ENCODE results near the gene BSND. TPM values are rescaled to one million over a fixed set of nuclear protein-coding genes. Genes with fewer than 3 reads are reported as not detected.
"Not testable (repeated sequence)": the region's sequence is repeated elsewhere in the genome, so short reads cannot be mapped to it uniquely, and the experiment has no call there.

Gene BSND
- total and polyA plus RNA-seq, 9 of the 15 experiments (the other 6 are each of a cell fraction or from before 2014, with no cell fraction given) = not detected

- BruUV-seq (replicated peaks); DNase-seq (ENCODE audit: extremely low read depth in 1 of 4, low spot score in 3 of 4); H3K79me2 ChIP-seq (ENCODE audit: control insufficient read depth, insufficient read depth, low read length); H3K27ac ChIP-seq (ENCODE audit: extremely low read depth, low read depth, low read length); H3K9me1 ChIP-seq (ENCODE audit: control insufficient read depth, insufficient read depth, low read length); H2AFZ ChIP-seq (ENCODE audit: low read depth, low read length); H3K9ac ChIP-seq (ENCODE audit: insufficient read depth in 1 of 2, low read depth in 2 of 2, low read length in 2 of 2); H3K36me3 ChIP-seq (ENCODE audit: control insufficient read depth, insufficient read depth, low read length); H4K20me1 ChIP-seq (replicated peaks; ENCODE audit: control insufficient read depth, insufficient read depth, low read length); H3K4me3 ChIP-seq; CTCF ChIA-PET (ENCODE audit: low intra/inter-chr PET ratio); FAIRE-seq; in situ Hi-C loops (cut with MboI); ATAC-seq; H3K4me2 ChIP-seq (ENCODE audit: insufficient read depth, low read length); H3K9me3 ChIP-seq (replicated peaks; ENCODE audit: control insufficient read depth, insufficient read depth, low read depth, low read length); intact Hi-C loops (cut with micrococcal nuclease): not testable (repeated sequence)
- Histone ChIP-seq H3K4me1 (replicated peaks in 1 of 2; ENCODE audit: control insufficient read depth in 2 of 2, insufficient read depth in 2 of 2, low read length in 2 of 2) (peaks cover 0 to 10% of the 10 kb centered on the region in 2 experiments; a peak in 2 of 5 replicates), H3K27me3 (ENCODE audit: control insufficient read depth in 2 of 2, insufficient read depth in 2 of 2, low read length in 2 of 2) (peaks cover 5 to 12% of the 10 kb centered on the region in 2 experiments)
- WGBS (ENCODE audit: insufficient coverage, low coverage, missing lambda C conversion rate) = 7% methylated on average over 4 of the region's 5 CpGs
- POLR2A ChIA-PET = interaction anchor here (1.0 kb wide), 1 partner anchor 9 kb away, joined by 3 read pairs; no protein-coding TSS in a partner anchor
- 0 out of 2 replicates have a peak, but pooled peaks have one; percentile 26 for TF ChIP-seq ZNF121 (CRISPR knock-in tag; conservative IDR thresholded peaks at IDR 0.05)
These were observed 34.9 kb upstream of the BSND start for GRCh38 chr1:54963829-54964228.

- in situ Hi-C loops (cut with MboI) = no loop called here
- peak overlapping the region; percentile 66 for H2AFZ ChIP-seq (ENCODE audit: low read depth, low read length)
- FAIRE-seq (peak; percentile 35), ATAC-seq (peak; percentile 88), DNase-seq (ENCODE audit: extremely low read depth in 1 of 4, low spot score in 3 of 4) (peak; percentile 42 to 68 (median 51))
- ChIA-PET CTCF (ENCODE audit: low intra/inter-chr PET ratio) (no interaction called here), POLR2A (interaction anchor here (0.6 to 2.3 kb wide), 5 partner anchors 9 to 1172 kb away, joined by 3 to 7 read pairs (median 3); no protein-coding TSS in a partner anchor)
- peaks cover 11 to 28% of the 10 kb centered on the region in 2 experiments for H3K27me3 ChIP-seq (ENCODE audit: control insufficient read depth in 2 of 2, insufficient read depth in 2 of 2, low read length in 2 of 2)
- no peak overlapping the region for H3K27ac ChIP-seq (ENCODE audit: extremely low read depth, low read depth, low read length)
- H3K4me3 ChIP-seq = no peak overlapping the region
- no peaks in the 10 kb centered on the region for H4K20me1 ChIP-seq (replicated peaks; ENCODE audit: control insufficient read depth, insufficient read depth, low read length)
- no peak overlapping the region for H3K9ac ChIP-seq (ENCODE audit: insufficient read depth in 1 of 2, low read depth in 2 of 2, low read length in 2 of 2)
- no peaks in the 10 kb centered on the region for H3K9me1 ChIP-seq (ENCODE audit: control insufficient read depth, insufficient read depth, low read length)
- BruUV-seq (replicated peaks) = no TSS peak
- H3K9me3 ChIP-seq (replicated peaks; ENCODE audit: control insufficient read depth, insufficient read depth, low read depth, low read length) = no peaks in the 10 kb centered on the region
- no peaks in the 10 kb centered on the region for H3K36me3 ChIP-seq (ENCODE audit: control insufficient read depth, insufficient read depth, low read length)
- H3K79me2 ChIP-seq (ENCODE audit: control insufficient read depth, insufficient read depth, low read length) = no peaks in the 10 kb centered on the region
- H3K4me1 ChIP-seq (replicated peaks in 1 of 2; ENCODE audit: control insufficient read depth in 2 of 2, insufficient read depth in 2 of 2, low read length in 2 of 2) = peaks cover 0 to 10% of the 10 kb centered on the region in 2 experiments; a peak in 2 of 5 replicates
- WGBS (ENCODE audit: insufficient coverage, low coverage, missing lambda C conversion rate) = under 1% methylated on average over 7 of the region's 7 CpGs
- H3K4me2 ChIP-seq (ENCODE audit: insufficient read depth, low read length) = no peak overlapping the region
- intact Hi-C loops (cut with micrococcal nuclease) = no loop called here
- no peak for TF ChIP-seq PBX2 (CRISPR knock-in tag; IDR thresholded peaks at IDR 0.05; ENCODE audit: low read depth)
- TF ChIP-seq PBX2 (tag; conservative IDR thresholded peaks at IDR 0.05; ENCODE audit: low read depth) = peak; percentile 88
- TF ChIP-seq NFYB (IDR thresholded peaks at IDR 0.05; ENCODE audit: extremely low read depth, insufficient read length) = peak; percentile 77
- TF ChIP-seq TRIM25 (IDR thresholded peaks at IDR 0.05; ENCODE audit: borderline replicate concordance) = no peak
- TF ChIP-seq RAD51 (IDR thresholded peaks at IDR 0.05; ENCODE audit: borderline replicate concordance, low read depth) = peak; percentile 74
These were observed 33.0 kb upstream of the BSND start for GRCh38 chr1:54965624-54966340.
